NOMO-1 treated with dmso at 0.1 percent for 144 hours (cell line): ENCODE data around the gene CFAP92.

Source experiments
- DNase-seq: peaks from one replicate; lab custom pipeline; 2025; ENCODE audit not compliant: unreplicated experiment; lab: John Stamatoyannopoulos, UW

CFAP92 gene

GRCh38 chr3:129026728-129027543 is 33.1 kb upstream of the CFAP92 start:
- peak; percentile 97 for DNase-seq

GRCh38 chr3:129025691-129026435 is 32.0 kb upstream of the CFAP92 start:
- no peak for DNase-seq

- no peak for DNase-seq
Observed at GRCh38 chr3:129025108-129025507, 31.2 kb upstream of the CFAP92 start.

GRCh38 chr3:129023909-129024308 is 30.0 kb upstream of the CFAP92 start:
- no peak for DNase-seq

- no peak for DNase-seq
Observed at GRCh38 chr3:129023008-129023358, 29.1 kb upstream of the CFAP92 start.

- DNase-seq = no peak
Observed at GRCh38 chr3:129022114-129023007, 28.5 kb upstream of the CFAP92 start.

GRCh38 chr3:129021140-129021551 is 27.3 kb upstream of the CFAP92 start:
- no peak for DNase-seq

GRCh38 chr3:129020691-129021090 is 26.8 kb upstream of the CFAP92 start:
- DNase-seq = no peak

- DNase-seq = no peak
Observed at GRCh38 chr3:129019266-129019665, 25.4 kb upstream of the CFAP92 start.

- no peak for DNase-seq
Observed at GRCh38 chr3:129018751-129019150, 24.9 kb upstream of the CFAP92 start.

- no peak for DNase-seq
Observed at GRCh38 chr3:129018271-129018670, 24.4 kb upstream of the CFAP92 start.

- no peak for DNase-seq
Observed at GRCh38 chr3:129017484-129017899, 23.6 kb upstream of the CFAP92 start.

- DNase-seq = no peak
Observed at GRCh38 chr3:129016720-129017483, 23.0 kb upstream of the CFAP92 start.

- DNase-seq = peak; percentile 96
Observed at GRCh38 chr3:129016356-129016719, 22.5 kb upstream of the CFAP92 start.

GRCh38 chr3:129015388-129016105 is 21.7 kb upstream of the CFAP92 start:
- no peak for DNase-seq

- DNase-seq = no peak
Observed at GRCh38 chr3:129014793-129015345, 21.0 kb upstream of the CFAP92 start.

GRCh38 chr3:129014148-129014547 is 20.3 kb upstream of the CFAP92 start:
- no peak for DNase-seq

GRCh38 chr3:129013491-129013891 is 19.6 kb upstream of the CFAP92 start:
- DNase-seq = no peak

- no peak for DNase-seq
Observed at GRCh38 chr3:129010310-129010956, 16.6 kb upstream of the CFAP92 start.
